Neural cell (in vitro differentiated cells): Measurements from ENCODE around the gene PDE8B. TPM values are rescaled to one million over a fixed set of nuclear protein-coding genes. Genes with fewer than 3 reads are reported as not detected.

Source experiments
- H2AFZ ChIP-seq: fragments of 200-600, 300-800 bp; sonication (generic), shearing (Covaris generic); 2 replicates; pipeline ENCODE4 v1.6.0; 2014; ENCODE audit warnings: low read depth, mild to moderate bottlenecking, antibody characterized with exemption, low read length, moderate library complexity
- H3F3A ChIP-seq: fragments of 200-600 bp; shearing (Covaris generic); 2 replicates; pipeline ENCODE4 v1.6.1; 2016; ENCODE audit warnings: mild to moderate bottlenecking, moderate library complexity, mixed read lengths, antibody characterized with exemption, low read length; ENCODE audit not compliant: insufficient read depth, poor library complexity, severe bottlenecking
- H3K27ac ChIP-seq: fragments of 200-600, 300-800 bp; sonication (generic), shearing (Covaris generic); 2 replicates; pipeline ENCODE4 v1.5.1; 2014; ENCODE audit warnings: mild to moderate bottlenecking, low read length, moderate library complexity
- H3K27me3 ChIP-seq: fragments of 300-800, 200-600 bp; sonication (generic), shearing (Covaris generic); 2 replicates; pipeline ENCODE4 v1.6.0; 2014; ENCODE audit warnings: mild to moderate bottlenecking, low read depth, low read length, moderate library complexity; ENCODE audit not compliant: insufficient read depth
- H3K36me3 ChIP-seq: fragments of 300-800, 200-600 bp; sonication (generic), shearing (Covaris generic); 2 replicates; pipeline ENCODE4 v1.5.1; 2014; ENCODE audit warnings: mild to moderate bottlenecking, antibody characterized with exemption, low read length, moderate library complexity; ENCODE audit not compliant: insufficient read depth
- H3K4me2 ChIP-seq: fragments of 300-800, 200-600 bp; sonication (generic), shearing (Covaris generic); 2 replicates; pipeline ENCODE4 v1.6.0; 2014; ENCODE audit warnings: mild to moderate bottlenecking, low read length
- H3K4me3 ChIP-seq: fragments of 300-800, 200-600 bp; sonication (generic), shearing (Covaris generic); 2 replicates; pipeline ENCODE4 v1.5.1; 2014; ENCODE audit warnings: mild to moderate bottlenecking, low read length, moderate library complexity
- H3K79me2 ChIP-seq: fragments of 200-600 bp; shearing (Covaris generic); replicated peaks from 2 replicates; pipeline ENCODE4 v1.6.0; 2014; ENCODE audit warnings: mild to moderate bottlenecking, low read length, moderate library complexity; ENCODE audit not compliant: insufficient read depth
- H3K9ac ChIP-seq: fragments of 300-800, 200-600 bp; sonication (generic), shearing (Covaris generic); 2 replicates; pipeline ENCODE4 v1.6.1; 2016; ENCODE audit warnings: mild to moderate bottlenecking, low read length, mixed read lengths
- H3K9me2 ChIP-seq: fragments of 200-600 bp; shearing (Covaris generic); 2 replicates; pipeline ENCODE4 v1.6.1; 2016; ENCODE audit warnings: mild to moderate bottlenecking, low read length, mixed read lengths; ENCODE audit not compliant: insufficient read depth
- H3K9me3 ChIP-seq: fragments of 200-600, 300-800 bp; sonication (generic), shearing (Covaris generic); 2 replicates; pipeline ENCODE4 v1.6.1; 2016; ENCODE audit warnings: mild to moderate bottlenecking, mixed run types, low read length, moderate library complexity, mixed read lengths
- H4K20me1 ChIP-seq: fragments of 200-600 bp; shearing (Covaris generic); 2 replicates; pipeline ENCODE4 v1.6.1; 2016; ENCODE audit warnings: mild to moderate bottlenecking, mixed run types; ENCODE audit not compliant: insufficient read depth
- CTCF ChIP-seq: fragments of 450-650 bp; IDR thresholded peaks from 2 replicates; pipeline ENCODE4 v1.5.1; 2014; ENCODE audit warnings: antibody characterized with exemption, mild to moderate bottlenecking, moderate library complexity; ENCODE audit not compliant: poor library complexity, severe bottlenecking
- EP300 ChIP-seq: fragments of 450-650 bp; conservative IDR thresholded peaks from 2 replicates; pipeline ENCODE4 v1.6.1; 2014; ENCODE audit warnings: antibody characterized with exemption, mild to moderate bottlenecking, moderate library complexity; ENCODE audit not compliant: poor library complexity, severe bottlenecking
- EZH2 ChIP-seq: fragments of 200-600, 300-800 bp; shearing (Covaris generic), sonication (generic); IDR thresholded peaks from 2 replicates; pipeline ENCODE4 v1.6.1; 2014; ENCODE audit warnings: antibody characterized with exemption, low read length, borderline replicate concordance, mild to moderate bottlenecking; ENCODE audit not compliant: insufficient read depth, poor library complexity, severe bottlenecking
- MXI1 ChIP-seq: fragments of 450-650 bp; conservative IDR thresholded peaks from 2 replicates; pipeline ENCODE4 v1.6.1; 2014; ENCODE audit warnings: antibody characterized with exemption, mild to moderate bottlenecking; ENCODE audit not compliant: poor library complexity, severe bottlenecking
- POLR2AphosphoS5 ChIP-seq: IDR thresholded peaks from 2 replicates; pipeline ENCODE4 v1.6.1; 2012
- RAD21 ChIP-seq: fragments of 450-650 bp; conservative IDR thresholded peaks from 2 replicates; pipeline ENCODE4 v1.6.1; 2014; ENCODE audit warnings: antibody characterized with exemption, mild to moderate bottlenecking, moderate library complexity
- REST ChIP-seq: IDR thresholded peaks from 2 replicates; pipeline ENCODE4 v1.6.1; 2012; ENCODE audit warnings: borderline replicate concordance
- SMC3 ChIP-seq: fragments of 450-650 bp; conservative IDR thresholded peaks from 2 replicates; pipeline ENCODE4 v1.6.1; 2014; ENCODE audit warnings: antibody characterized with exemption, mild to moderate bottlenecking, moderate library complexity; ENCODE audit not compliant: poor library complexity
- TAF1 ChIP-seq: IDR thresholded peaks from 2 replicates; pipeline ENCODE4 v1.6.1; 2012; ENCODE audit warnings: low read depth
- polyA plus RNA-seq: library from polyadenylated mRNA; depleted of rRNA; stranded (reverse); fragments of >200 nt; gene quantifications from 2 replicates; pipeline ENCODE4 v1.2.3, GENCODE V29; 2014

PDE8B gene
- polyA plus RNA-seq, 1 donor from 2014 or later: 0.22 TPM

GRCh38 chr5:77398458-77398857, 188.0 kb downstream of the PDE8B start:
- H3K79me2 ChIP-seq: no peaks in the 10 kb centered on the region
- no peak overlapping the region for H3K9ac ChIP-seq
- H3F3A ChIP-seq: no peaks in the 10 kb centered on the region
- no peaks in the 10 kb centered on the region for H3K36me3 ChIP-seq
- H3K4me2 ChIP-seq: no peak overlapping the region
- no peaks in the 10 kb centered on the region for H4K20me1 ChIP-seq
- TF ChIP-seq REST (no peak), SMC3 (no peak), EZH2 (no peak), CTCF (no peak), MXI1 (no peak), TAF1 (no peak), RAD21 (no peak), POLR2AphosphoS5 (no peak), EP300 (no peak)
- no peak overlapping the region for H2AFZ ChIP-seq
- H3K9me2 ChIP-seq: no peaks in the 10 kb centered on the region
- H3K27me3 ChIP-seq: no peaks in the 10 kb centered on the region
- no peaks in the 10 kb centered on the region for H3K9me3 ChIP-seq
- H3K27ac ChIP-seq: no peak overlapping the region
- H3K4me3 ChIP-seq: no peak overlapping the region

- H3K4me3 ChIP-seq: no peak overlapping the region
- H3K36me3 ChIP-seq: no peaks in the 10 kb centered on the region
- TF ChIP-seq CTCF (no peak), REST (no peak), EP300 (no peak), TAF1 (no peak), RAD21 (no peak), MXI1 (no peak), POLR2AphosphoS5 (no peak), SMC3 (no peak), EZH2 (no peak)
- no peaks in the 10 kb centered on the region for H3K9me3 ChIP-seq
- H3K9me2 ChIP-seq: no peaks in the 10 kb centered on the region
- no peak overlapping the region for H3K4me2 ChIP-seq
- no peaks in the 10 kb centered on the region for H4K20me1 ChIP-seq
- H3K79me2 ChIP-seq: no peaks in the 10 kb centered on the region
- H2AFZ ChIP-seq: no peak overlapping the region
- H3K27me3 ChIP-seq: no peaks in the 10 kb centered on the region
- H3F3A ChIP-seq: no peaks in the 10 kb centered on the region
- H3K27ac ChIP-seq: no peak overlapping the region
- H3K9ac ChIP-seq: no peak overlapping the region
Measured at GRCh38 chr5:77398896-77399295, 188.4 kb downstream of the PDE8B start.
